ENCODE data around the gene MMP7.
A peak's percentile ranks its signal among the peaks of the same experiment; 100 is the strongest.
"Not testable (repeated sequence)": the region's sequence is repeated elsewhere in the genome, so short reads cannot be mapped to it uniquely, and the experiment has no call there.

The MMP7 gene

DNA sequence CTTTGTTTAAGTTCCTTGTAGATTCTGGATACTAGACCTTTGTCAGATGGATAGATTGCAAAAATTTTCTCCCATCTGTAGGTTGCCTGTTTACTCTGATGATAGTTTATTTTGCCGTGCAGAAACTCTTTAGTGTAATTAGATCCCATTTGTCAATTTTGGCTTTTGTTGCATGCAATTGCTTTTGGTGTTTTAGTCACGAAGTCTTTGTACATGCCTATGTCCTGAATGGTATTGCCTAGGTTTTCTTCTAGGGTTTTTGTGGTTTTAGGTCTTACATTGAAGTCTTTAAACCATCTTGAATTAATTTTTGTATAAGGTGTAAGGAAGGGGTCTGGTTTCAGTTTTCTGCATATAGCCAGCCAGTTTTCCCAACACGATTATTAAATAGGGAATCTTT lies 27.7 kb downstream of the MMP7 start:
- not testable (repeated sequence) for H3K36me3 Mint-ChIP-seq (ENCODE audit: insufficient read depth); H3K4me1 Mint-ChIP-seq; H3K4me3 Mint-ChIP-seq; H3K27ac Mint-ChIP-seq (ENCODE audit: low read depth); DNase-seq (ENCODE audit: low spot score in 2 of 2); ATAC-seq (replicated peaks; ENCODE audit: extremely low read depth, poor library complexity, severe bottlenecking); H3K9me3 Mint-ChIP-seq
- H3K27me3 Mint-ChIP-seq, result peaks cover 63% of the 10 kb centered on the region

- Mint-ChIP-seq H3K4me1 (no peaks in the 10 kb centered on the region), H3K27me3 (peaks cover 49% of the 10 kb centered on the region), H3K36me3 (ENCODE audit: insufficient read depth) (no peaks in the 10 kb centered on the region), H3K27ac (ENCODE audit: low read depth) (no peak overlapping the region), H3K4me3 (no peak overlapping the region), H3K9me3 (no peaks in the 10 kb centered on the region)
- no peak for ATAC-seq (replicated peaks; ENCODE audit: extremely low read depth, poor library complexity, severe bottlenecking)
- DNase-seq (ENCODE audit: low spot score in 2 of 2), result no peak
These were observed 29.7 kb downstream of the MMP7 start for GRCh38 chr11:102500829-102501228.

- no peak overlapping the region for H3K27ac Mint-ChIP-seq (ENCODE audit: low read depth)
- peaks cover 47% of the 10 kb centered on the region for H3K27me3 Mint-ChIP-seq
- no peaks in the 10 kb centered on the region for H3K4me1 Mint-ChIP-seq
- H3K4me3 Mint-ChIP-seq, result no peak overlapping the region
- H3K9me3 Mint-ChIP-seq, result no peaks in the 10 kb centered on the region
- no peak for DNase-seq (ENCODE audit: low spot score in 2 of 2)
- no peaks in the 10 kb centered on the region for H3K36me3 Mint-ChIP-seq (ENCODE audit: insufficient read depth)
- ATAC-seq (replicated peaks; ENCODE audit: extremely low read depth, poor library complexity, severe bottlenecking), result no peak
These were observed 30.6 kb downstream of the MMP7 start for GRCh38 chr11:102499931-102500330.

DNA sequence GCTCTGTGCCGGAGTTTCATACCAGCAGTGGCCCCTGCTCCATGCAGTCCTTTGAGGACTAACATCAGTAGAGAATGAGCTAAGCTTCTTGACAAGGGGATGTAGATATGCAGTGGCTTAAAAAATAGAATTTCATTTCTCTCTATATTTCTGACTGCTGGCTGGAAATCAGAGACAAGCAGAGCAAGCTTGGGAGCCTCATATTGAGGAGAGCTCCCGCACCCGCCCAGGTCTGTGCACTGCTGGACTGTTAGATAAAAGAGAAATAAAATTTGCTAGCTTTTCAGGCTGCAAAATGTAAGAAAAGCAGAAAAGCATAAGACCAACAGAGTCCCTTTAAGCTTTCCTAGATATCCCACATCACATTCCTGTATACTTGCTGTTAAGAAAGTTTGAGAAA lies 31.4 kb downstream of the MMP7 start:
- Mint-ChIP-seq H3K9me3 (no peaks in the 10 kb centered on the region), H3K27me3 (peaks cover 45% of the 10 kb centered on the region), H3K27ac (ENCODE audit: low read depth) (no peak overlapping the region), H3K4me3 (no peak overlapping the region), H3K36me3 (ENCODE audit: insufficient read depth) (no peaks in the 10 kb centered on the region), H3K4me1 (no peaks in the 10 kb centered on the region)
- no peak for ATAC-seq (replicated peaks; ENCODE audit: extremely low read depth, poor library complexity, severe bottlenecking)
- DNase-seq (ENCODE audit: low spot score in 2 of 2), result no peak

DNA sequence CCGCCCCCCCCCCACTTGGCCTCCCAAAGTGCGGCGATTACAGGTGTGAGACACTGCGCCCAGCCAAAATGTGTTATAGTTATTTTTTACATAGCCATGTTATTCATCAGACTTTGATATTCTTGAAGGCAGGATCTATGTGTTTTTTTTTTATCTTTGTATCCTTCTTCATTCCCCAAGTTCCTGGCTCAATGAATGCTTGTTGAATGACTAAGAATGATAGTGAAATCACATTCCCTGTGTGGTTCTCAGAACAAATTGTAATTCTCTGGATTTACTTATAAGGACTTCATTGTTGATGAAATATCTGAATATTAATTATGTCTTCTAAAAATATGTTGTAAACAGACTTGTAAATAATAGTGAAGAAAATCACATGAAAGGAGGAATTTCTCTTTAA lies 33.5 kb downstream of the MMP7 start:
- ATAC-seq (replicated peaks; ENCODE audit: extremely low read depth, poor library complexity, severe bottlenecking) (no peak), DNase-seq (ENCODE audit: low spot score in 2 of 2) (no peak)
- Mint-ChIP-seq H3K27me3 (peaks cover 32% of the 10 kb centered on the region), H3K27ac (ENCODE audit: low read depth) (no peak overlapping the region), H3K9me3 (no peaks in the 10 kb centered on the region), H3K4me1 (no peaks in the 10 kb centered on the region), H3K36me3 (ENCODE audit: insufficient read depth) (no peaks in the 10 kb centered on the region), H3K4me3 (no peak overlapping the region)

DNA sequence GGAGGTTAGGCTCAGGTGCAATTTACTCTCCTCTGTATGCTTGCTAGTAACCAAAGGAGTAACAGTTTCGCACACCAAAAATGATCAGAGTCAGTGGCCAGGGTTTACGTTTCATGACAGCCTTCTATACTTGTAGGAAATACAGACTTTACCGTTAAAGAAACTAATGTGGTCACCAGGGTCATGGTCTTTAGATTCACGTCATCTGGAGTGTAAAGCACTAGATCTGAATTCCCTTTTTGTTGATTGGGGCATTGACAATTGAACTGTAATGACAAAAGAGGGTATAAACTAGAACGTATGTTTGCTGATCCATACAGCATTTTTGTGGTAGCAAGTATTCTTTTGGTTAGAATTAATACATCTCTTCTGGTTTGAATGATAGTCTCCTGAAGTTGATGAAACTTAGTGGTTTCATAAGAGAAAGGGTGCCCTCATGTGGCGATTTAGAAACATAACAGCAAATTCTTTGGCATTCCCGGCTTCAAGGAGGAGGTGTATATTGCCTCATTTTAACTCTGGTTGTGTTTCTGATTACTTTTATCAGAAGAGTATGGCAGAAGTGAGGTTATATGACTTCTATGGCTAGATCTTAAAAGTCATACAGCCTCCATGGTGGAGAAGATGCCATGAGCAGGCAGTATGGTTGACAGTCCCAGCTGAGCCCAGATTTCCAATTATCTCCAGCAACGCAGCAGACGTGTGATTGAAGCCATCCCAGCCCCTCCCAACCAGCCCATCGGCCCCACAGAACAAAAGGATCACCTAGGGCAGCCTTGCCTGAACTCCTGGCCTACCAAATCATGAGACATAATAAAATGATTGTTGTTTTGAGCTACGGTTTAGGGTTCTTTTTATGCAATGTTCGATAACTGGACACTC lies 35.1 kb downstream of the MMP7 start:
- Mint-ChIP-seq H3K27ac (ENCODE audit: low read depth) (no peak overlapping the region), H3K9me3 (no peaks in the 10 kb centered on the region), H3K27me3 (peaks cover 34% of the 10 kb centered on the region), H3K4me3 (no peak overlapping the region), H3K36me3 (ENCODE audit: insufficient read depth) (peaks cover 2% of the 10 kb centered on the region), H3K4me1 (no peaks in the 10 kb centered on the region)
- peak in 1 of 2 donors; percentile 22 for DNase-seq (ENCODE audit: low spot score in 2 of 2)
- ATAC-seq (replicated peaks; ENCODE audit: extremely low read depth, poor library complexity, severe bottlenecking), result peak; percentile 70

DNA sequence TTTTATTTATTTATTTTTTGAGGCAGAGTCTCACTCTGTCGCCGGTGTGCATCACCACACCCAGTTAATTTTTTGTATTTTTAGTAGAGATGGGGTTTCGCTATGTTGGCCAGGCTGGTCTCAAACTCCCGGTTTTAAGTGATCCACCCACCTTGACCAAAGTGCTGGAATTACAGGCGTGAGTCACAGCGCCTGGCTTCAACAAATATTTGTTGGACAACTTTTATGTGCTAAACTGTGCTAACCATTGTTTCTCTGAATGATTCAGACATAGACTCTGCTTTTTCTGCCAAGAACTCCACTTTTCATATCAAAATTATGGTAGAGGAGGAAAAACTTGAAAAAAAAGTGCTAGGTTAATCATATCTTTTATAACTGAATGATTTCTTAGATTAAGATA lies 36.3 kb downstream of the MMP7 start:
- no peak overlapping the region for H3K4me3 Mint-ChIP-seq
- H3K4me1 Mint-ChIP-seq, result no peaks in the 10 kb centered on the region
- H3K36me3 Mint-ChIP-seq (ENCODE audit: insufficient read depth), result peaks cover 2% of the 10 kb centered on the region
- peaks cover 34% of the 10 kb centered on the region for H3K27me3 Mint-ChIP-seq
- DNase-seq (ENCODE audit: low spot score in 2 of 2) (no peak), ATAC-seq (replicated peaks; ENCODE audit: extremely low read depth, poor library complexity, severe bottlenecking) (no peak)
- no peak overlapping the region for H3K27ac Mint-ChIP-seq (ENCODE audit: low read depth)
- H3K9me3 Mint-ChIP-seq, result no peaks in the 10 kb centered on the region

GRCh38 chr11:102493524-102493923 lies 37.0 kb downstream of the MMP7 start:
- DNase-seq (ENCODE audit: low spot score in 2 of 2) (no peak), ATAC-seq (replicated peaks; ENCODE audit: extremely low read depth, poor library complexity, severe bottlenecking) (no peak)
- H3K4me3 Mint-ChIP-seq, result no peak overlapping the region
- no peaks in the 10 kb centered on the region for H3K4me1 Mint-ChIP-seq
- H3K9me3 Mint-ChIP-seq, result no peaks in the 10 kb centered on the region
- H3K27ac Mint-ChIP-seq (ENCODE audit: low read depth), result no peak overlapping the region
- H3K27me3 Mint-ChIP-seq, result peaks cover 34% of the 10 kb centered on the region
- H3K36me3 Mint-ChIP-seq (ENCODE audit: insufficient read depth), result peaks cover 2% of the 10 kb centered on the region

DNA sequence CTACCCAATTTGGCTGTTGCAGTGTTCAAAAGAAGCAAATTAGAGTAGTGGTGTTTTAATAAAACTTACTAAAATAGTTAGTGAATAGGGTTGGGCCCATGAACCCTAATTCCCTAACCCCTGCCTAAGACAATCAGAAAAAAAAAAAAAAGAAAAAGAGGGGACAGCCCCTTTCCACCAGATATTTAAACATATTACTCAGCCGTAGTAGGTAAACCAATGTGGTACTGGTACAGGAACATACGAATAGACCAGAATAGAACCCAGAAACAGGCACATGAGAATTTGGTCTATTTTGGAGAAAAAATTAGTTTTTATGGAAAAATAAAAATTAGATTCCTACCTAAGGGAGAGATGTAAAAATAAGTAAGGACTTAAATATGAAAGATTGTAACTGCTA lies 38.6 kb downstream of the MMP7 start:
- no peaks in the 10 kb centered on the region for H3K4me1 Mint-ChIP-seq
- H3K4me3 Mint-ChIP-seq, result no peak overlapping the region
- H3K27me3 Mint-ChIP-seq, result peaks cover 34% of the 10 kb centered on the region
- H3K9me3 Mint-ChIP-seq, result no peaks in the 10 kb centered on the region
- no peak for DNase-seq (ENCODE audit: low spot score in 2 of 2)
- ATAC-seq (replicated peaks; ENCODE audit: extremely low read depth, poor library complexity, severe bottlenecking), result no peak
- no peak overlapping the region for H3K27ac Mint-ChIP-seq (ENCODE audit: low read depth)
- peaks cover 4% of the 10 kb centered on the region for H3K36me3 Mint-ChIP-seq (ENCODE audit: insufficient read depth)

DNA sequence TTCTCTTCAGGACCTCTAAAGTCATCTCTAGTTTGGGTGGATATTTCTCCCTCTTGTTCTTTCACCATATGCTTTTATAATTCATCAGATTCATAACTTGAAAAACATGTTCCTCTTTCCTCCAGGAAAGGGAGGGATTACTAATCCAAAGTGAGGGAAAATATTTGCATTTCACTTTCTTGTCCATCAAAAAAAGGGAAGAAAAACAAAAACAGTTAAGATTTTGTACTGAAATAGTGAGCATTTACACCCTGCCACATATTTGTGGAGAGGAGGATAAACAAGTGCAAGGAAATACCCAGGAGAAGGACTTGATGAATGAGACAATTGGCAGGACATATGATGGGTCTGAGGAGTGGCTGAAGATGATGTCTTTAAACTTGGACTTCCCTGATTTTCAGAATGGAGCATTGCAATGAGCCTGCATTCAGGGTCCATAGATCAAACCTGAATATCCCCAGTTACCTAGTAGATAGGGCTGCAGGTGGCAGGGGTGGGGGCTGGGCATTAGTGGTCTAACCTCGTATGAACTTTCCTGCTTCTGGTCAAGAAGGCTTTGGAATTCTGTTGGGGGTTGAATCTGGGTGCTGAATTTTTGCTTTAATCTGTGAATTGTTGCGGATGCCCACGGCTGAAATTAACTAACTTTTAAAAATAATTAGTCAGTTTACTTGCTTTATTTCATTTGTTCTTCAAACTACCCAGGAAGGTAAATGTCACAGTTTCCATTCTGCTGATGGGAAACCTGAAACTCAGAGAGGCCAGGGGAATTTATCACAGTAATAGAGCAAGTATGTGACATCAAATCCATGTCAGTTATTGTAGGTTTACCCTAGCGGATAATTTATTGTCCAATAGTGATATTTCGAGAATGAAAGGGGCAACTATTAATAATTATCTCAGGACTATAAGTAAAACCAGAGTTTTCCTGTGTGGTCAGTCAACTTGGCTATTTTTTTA lies 41.1 kb downstream of the MMP7 start:
- Mint-ChIP-seq H3K4me1 (no peaks in the 10 kb centered on the region), H3K27me3 (peaks cover 22% of the 10 kb centered on the region), H3K4me3 (no peak overlapping the region), H3K27ac (ENCODE audit: low read depth) (no peak overlapping the region), H3K36me3 (ENCODE audit: insufficient read depth) (peaks cover 4% of the 10 kb centered on the region), H3K9me3 (no peaks in the 10 kb centered on the region)
- no peak for ATAC-seq (replicated peaks; ENCODE audit: extremely low read depth, poor library complexity, severe bottlenecking)
- DNase-seq (ENCODE audit: low spot score in 2 of 2), result no peak

DNA sequence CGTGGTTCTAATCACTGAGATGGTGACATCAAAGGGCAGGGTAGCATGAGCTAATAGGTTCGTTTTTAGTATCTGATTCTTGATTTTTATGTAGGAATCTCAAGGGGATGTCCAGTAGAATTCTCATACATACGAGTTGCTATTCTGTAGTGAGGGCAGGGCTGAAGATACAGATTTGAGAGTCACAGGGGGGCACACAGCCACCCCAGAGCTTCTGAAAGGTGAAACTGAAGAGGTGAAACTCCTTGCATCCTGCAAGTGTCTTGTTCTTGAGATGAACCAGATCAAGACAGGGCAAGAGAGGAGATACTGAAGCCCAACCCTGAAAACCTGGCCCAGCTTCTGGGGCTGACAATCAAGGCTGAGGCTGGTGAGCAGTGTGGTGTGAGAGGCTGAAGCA lies 42.3 kb downstream of the MMP7 start:
- no peak overlapping the region for H3K27ac Mint-ChIP-seq (ENCODE audit: low read depth)
- ATAC-seq (replicated peaks; ENCODE audit: extremely low read depth, poor library complexity, severe bottlenecking) (no peak), DNase-seq (ENCODE audit: low spot score in 2 of 2) (no peak)
- H3K9me3 Mint-ChIP-seq, result no peaks in the 10 kb centered on the region
- H3K4me1 Mint-ChIP-seq, result no peaks in the 10 kb centered on the region
- H3K4me3 Mint-ChIP-seq, result no peak overlapping the region
- H3K27me3 Mint-ChIP-seq, result peaks cover 22% of the 10 kb centered on the region
- H3K36me3 Mint-ChIP-seq (ENCODE audit: insufficient read depth), result peaks cover 4% of the 10 kb centered on the region

GRCh38 chr11:102487214-102487613 lies 43.3 kb downstream of the MMP7 start:
- Mint-ChIP-seq H3K4me3 (no peak overlapping the region), H3K4me1 (no peaks in the 10 kb centered on the region), H3K36me3 (ENCODE audit: insufficient read depth) (peaks cover 4% of the 10 kb centered on the region), H3K27me3 (peaks cover 15% of the 10 kb centered on the region), H3K9me3 (no peaks in the 10 kb centered on the region), H3K27ac (ENCODE audit: low read depth) (no peak overlapping the region)
- ATAC-seq (replicated peaks; ENCODE audit: extremely low read depth, poor library complexity, severe bottlenecking) (no peak), DNase-seq (ENCODE audit: low spot score in 2 of 2) (no peak)

DNA sequence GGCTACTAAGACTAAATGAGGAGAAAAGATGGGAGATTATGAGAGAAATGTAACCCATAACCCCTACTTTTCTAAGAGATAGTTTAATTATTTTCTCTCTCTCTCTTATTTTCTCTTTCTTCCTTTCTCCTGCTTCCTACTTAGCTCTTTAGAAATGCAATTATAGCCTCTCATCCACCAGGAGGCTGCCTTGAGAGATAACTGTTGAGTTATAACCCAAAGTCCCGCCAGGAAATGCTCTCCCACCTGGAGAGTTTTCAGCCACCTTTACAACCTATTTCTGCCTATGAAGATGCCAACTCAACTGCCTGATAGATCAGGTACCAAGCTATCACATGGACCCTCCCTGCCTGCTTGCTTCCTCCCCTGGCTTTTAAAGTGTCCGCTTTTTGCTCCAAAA lies 44.0 kb downstream of the MMP7 start:
- Mint-ChIP-seq H3K4me1 (no peaks in the 10 kb centered on the region), H3K27me3 (peaks cover 9% of the 10 kb centered on the region), H3K27ac (ENCODE audit: low read depth) (no peak overlapping the region), H3K36me3 (ENCODE audit: insufficient read depth) (peaks cover 4% of the 10 kb centered on the region), H3K9me3 (no peaks in the 10 kb centered on the region), H3K4me3 (no peak overlapping the region)
- no peak for ATAC-seq (replicated peaks; ENCODE audit: extremely low read depth, poor library complexity, severe bottlenecking)
- DNase-seq (ENCODE audit: low spot score in 2 of 2), result no peak
